ENCODE measurements around the gene FGD6.

DNA sequence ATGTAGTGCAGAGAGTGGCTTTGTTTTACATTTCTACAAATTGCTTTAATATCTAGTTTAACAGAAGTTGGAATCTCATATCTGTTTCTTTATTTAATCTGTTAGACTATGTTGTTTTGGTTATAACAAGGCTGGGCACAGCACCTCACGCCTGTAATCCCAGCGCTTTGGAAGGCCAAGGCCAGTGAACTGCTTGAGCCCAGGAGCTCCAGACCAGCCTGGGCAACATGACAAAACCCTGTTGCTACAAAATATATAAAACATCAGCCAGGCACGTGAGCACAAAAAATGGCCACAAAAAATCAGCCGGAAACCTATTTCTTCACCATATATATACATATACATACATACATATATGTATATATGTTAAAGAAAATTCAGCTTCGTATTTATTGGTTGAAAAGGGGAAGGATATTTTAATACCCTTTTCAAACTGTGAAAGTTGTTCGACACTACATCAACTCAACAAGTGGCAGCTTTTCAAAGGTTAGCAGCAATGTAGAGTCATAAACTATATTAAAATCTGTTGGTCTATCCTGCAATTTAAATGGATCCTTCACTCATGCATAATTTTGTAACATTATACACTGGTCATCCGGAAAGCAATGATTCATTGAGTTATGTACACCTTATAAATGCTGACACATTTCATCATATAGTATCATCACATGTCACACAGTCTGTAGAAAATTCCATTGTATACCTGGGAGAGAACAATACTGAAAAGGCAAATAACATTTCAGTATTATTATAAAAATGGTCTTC, 151.0 kb downstream of the FGD6 start:
- TF ChIP-seq POLR2A (IDR thresholded peaks at IDR 0.05) (no peak), POLR2AphosphoS5 (IDR thresholded peaks at IDR 0.05) (no peak)
- TF ChIP-seq, protein P1, sequence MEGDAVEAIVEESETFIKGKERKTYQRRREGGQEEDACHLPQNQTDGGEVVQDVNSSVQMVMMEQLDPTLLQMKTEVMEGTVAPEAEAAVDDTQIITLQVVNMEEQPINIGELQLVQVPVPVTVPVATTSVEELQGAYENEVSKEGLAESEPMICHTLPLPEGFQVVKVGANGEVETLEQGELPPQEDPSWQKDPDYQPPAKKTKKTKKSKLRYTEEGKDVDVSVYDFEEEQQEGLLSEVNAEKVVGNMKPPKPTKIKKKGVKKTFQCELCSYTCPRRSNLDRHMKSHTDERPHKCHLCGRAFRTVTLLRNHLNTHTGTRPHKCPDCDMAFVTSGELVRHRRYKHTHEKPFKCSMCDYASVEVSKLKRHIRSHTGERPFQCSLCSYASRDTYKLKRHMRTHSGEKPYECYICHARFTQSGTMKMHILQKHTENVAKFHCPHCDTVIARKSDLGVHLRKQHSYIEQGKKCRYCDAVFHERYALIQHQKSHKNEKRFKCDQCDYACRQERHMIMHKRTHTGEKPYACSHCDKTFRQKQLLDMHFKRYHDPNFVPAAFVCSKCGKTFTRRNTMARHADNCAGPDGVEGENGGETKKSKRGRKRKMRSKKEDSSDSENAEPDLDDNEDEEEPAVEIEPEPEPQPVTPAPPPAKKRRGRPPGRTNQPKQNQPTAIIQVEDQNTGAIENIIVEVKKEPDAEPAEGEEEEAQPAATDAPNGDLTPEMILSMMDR (IDR thresholded peaks at IDR 0.05), result no peak

Data from breast epithelium (tissue), 3 donors.